Measurements from ENCODE around the gene RXRA. TPM values are rescaled to one million over a fixed set of nuclear protein-coding genes. Genes with fewer than 3 reads are reported as not detected.

Gene RXRA
- total RNA-seq, 1 experiment from 2014 or later, result 39.1 TPM

DNA sequence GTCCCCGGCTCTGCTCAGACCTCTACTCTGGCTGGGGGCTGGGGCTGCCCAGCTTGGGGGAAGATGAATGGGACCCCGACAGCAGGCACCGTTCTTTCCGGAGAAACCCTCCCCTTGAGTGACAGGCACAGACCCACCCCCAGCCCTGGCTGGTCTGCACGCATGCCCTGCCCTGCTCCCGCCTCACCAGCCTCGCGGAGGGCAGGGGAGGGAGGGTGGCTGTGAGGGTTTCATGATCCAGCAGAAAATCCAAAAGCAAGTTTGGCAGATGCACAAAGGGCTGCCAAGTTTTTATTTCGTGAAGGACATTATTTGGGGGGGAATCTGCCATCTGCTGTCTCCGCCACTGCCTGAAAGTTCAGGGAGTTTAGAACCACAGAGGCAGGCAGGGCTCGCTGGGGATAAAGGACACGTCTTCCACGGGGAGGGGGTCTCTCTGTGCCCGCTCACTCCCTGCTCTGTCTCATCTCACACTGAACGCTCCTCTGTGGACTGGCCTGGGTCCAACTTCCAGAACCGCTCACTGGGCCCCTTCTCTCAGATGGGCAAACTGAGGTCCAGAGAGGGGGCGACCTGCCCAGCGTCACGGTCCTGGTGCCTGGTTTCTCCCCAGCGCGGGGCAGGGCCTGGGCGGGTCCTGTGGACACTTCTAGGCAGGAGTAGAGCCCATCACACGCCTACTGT is 92.9 kb downstream of the RXRA start:
- no peak overlapping the region for H3K4me3 ChIP-seq
- peaks cover 3% of the 10 kb centered on the region for H3K36me3 ChIP-seq
- no peaks in the 10 kb centered on the region for H3K4me1 ChIP-seq
- no peak overlapping the region for H3K27ac ChIP-seq
- H3K9me3 ChIP-seq (replicated peaks), result no peaks in the 10 kb centered on the region
- no peak for DNase-seq
- no peaks in the 10 kb centered on the region for H3K27me3 ChIP-seq

DNA sequence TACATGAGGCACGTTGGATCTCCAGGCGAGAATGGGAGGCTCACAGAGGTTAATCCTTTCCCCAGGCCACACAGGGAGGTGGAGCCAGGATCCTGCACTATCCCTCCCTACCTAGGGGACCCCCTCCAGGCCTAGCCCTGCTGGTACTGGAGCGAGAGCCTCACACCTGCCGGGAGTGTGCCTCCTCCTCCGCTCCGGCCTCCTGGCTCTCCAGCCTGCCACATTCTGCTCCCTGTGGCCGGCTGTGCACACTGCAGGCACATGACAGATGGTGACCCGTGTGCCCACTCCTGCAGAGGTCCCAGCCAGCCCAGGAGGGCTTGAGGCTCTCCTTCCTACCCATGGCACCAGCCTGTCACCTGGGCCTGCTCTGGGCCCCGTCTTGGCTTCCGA is 93.4 kb downstream of the RXRA start:
- no peaks in the 10 kb centered on the region for H3K4me1 ChIP-seq
- DNase-seq, result no peak
- no peaks in the 10 kb centered on the region for H3K27me3 ChIP-seq
- H3K9me3 ChIP-seq (replicated peaks), result no peaks in the 10 kb centered on the region
- no peak overlapping the region for H3K27ac ChIP-seq
- peaks cover 3% of the 10 kb centered on the region for H3K36me3 ChIP-seq
- no peak overlapping the region for H3K4me3 ChIP-seq

DNA sequence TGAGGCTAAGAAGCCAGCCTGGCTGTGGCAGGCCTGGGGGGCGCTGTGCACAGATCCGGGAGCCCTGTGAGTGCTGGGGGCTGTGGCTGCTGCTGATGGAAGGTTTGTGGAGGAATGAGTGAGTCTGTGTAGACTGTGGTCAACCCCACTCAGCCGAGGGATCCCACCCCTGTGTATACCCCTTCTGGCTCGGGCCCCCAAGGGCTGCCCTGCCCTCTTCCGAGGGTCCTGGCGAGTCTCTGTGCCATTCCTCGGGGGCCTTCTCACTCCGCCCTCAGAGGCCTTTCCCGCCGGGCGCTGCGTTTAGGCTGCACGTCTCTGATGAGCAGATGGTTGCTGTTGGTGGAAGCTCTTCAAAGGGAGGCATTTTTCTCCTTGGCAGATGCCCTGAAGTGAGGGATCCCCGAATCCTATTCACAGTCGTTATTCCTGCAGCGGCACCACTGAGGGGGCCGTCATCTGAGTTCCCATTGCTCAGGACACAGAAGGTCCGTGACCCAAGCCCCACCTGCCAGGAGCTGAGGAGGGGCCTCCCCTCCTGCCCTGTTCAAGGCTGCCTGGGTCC is 94.1 kb downstream of the RXRA start:
- Histone ChIP-seq H3K4me3 (no peak overlapping the region), H3K36me3 (peaks cover 3% of the 10 kb centered on the region)

DNA sequence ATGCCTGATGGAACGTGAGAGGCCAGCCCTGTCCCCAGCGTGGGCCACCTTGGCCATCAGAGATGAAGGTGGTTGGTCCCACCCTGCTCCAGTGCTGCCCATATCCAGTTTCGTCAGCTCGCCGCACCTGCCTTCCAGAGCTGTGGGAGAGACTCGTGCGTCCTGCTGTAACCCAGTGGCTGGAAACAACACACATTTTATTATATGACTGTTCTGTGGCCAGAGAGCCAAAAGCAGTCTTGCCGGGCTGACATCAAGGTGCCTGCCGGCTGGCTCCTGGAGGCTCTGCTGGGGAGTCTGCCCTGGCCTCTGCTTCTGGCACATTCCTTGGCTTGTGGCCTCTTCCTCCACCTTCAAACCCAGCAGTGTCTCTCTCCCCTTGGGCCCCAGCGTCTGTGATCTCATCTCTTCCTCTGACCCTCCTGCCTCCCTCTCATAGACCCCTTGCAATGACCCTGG is 94.7 kb downstream of the RXRA start:
- Histone ChIP-seq H3K36me3 (peaks cover 3% of the 10 kb centered on the region), H3K4me3 (no peak overlapping the region), H3K4me1 (no peaks in the 10 kb centered on the region), H3K9me3 (replicated peaks) (no peaks in the 10 kb centered on the region), H3K27ac (no peak overlapping the region), H3K27me3 (no peaks in the 10 kb centered on the region)
- DNase-seq, result no peak

More for the DNA sequence above, 94.1 kb downstream of the RXRA start:
- H3K27ac ChIP-seq, result no peak overlapping the region
- H3K9me3 ChIP-seq (replicated peaks), result no peaks in the 10 kb centered on the region
- no peaks in the 10 kb centered on the region for H3K27me3 ChIP-seq
- no peak for DNase-seq
- no peaks in the 10 kb centered on the region for H3K4me1 ChIP-seq

DNA sequence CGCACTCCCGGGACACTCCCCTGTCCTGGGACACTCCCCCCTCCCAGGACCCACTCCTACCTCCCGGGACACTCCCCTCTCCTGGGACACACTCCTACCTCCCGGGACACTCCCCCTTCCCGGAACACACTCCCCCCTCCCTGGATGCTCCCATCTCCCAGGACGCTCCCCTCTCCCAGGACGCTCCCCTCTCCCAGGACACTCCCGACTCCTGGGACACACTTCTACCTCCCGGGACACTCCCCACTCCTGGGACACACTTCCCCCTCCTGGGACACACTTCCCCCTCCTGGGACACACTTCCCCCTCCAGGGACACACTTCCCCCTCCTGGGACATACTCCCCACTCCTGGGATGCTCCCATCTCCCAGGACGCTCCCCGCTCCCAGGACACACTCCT is 95.6 kb downstream of the RXRA start:
- peaks cover 3% of the 10 kb centered on the region for H3K36me3 ChIP-seq
- no peak for DNase-seq

DNA sequence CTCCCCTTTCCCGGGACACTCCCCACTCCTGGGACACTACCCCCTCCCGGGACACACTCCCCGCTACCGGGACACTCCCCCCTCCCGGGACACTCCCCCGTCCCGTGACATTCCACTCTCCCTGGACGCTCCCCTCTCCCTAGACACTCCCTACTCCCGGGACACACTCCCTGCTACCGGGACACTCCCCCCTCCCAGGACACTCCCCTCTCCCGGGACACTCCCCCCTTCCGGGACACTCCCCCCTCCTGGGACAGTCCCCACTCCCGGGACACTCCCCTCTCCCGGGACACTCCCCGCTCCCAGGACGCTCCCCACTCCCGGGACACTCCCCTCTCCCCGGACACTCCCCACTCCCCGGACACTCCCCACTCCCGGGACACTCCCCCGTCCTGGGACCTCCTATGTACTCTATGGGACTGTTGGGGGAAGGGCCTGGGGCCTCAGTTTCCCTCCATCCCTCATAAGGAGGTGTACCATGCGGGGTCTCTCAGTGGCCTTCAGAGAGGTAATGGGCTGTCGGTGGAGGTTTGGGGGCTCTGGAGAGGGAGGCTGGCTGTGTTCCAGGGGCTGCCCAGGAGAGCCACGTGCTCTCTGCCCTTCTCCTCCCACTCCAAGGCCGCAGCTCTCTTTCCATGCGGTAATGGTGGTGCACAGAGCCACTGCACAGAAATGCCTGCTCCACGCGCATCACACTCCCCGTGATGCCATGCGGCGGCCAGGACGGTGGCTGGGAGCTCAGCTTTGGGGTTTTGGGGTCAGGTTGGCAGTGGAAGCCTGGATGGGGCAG is 96.2 kb downstream of the RXRA start:
- no peaks in the 10 kb centered on the region for H3K27me3 ChIP-seq
- DNase-seq, result no peak
- H3K9me3 ChIP-seq (replicated peaks), result no peaks in the 10 kb centered on the region
- no peak overlapping the region for H3K27ac ChIP-seq
- no peak overlapping the region for H3K4me3 ChIP-seq
- H3K36me3 ChIP-seq, result no peaks in the 10 kb centered on the region; the same call in none of the 2 replicates
- no peaks in the 10 kb centered on the region for H3K4me1 ChIP-seq

More for the DNA sequence above, 95.6 kb downstream of the RXRA start:
- Histone ChIP-seq H3K27me3 (no peaks in the 10 kb centered on the region), H3K4me3 (no peak overlapping the region), H3K4me1 (no peaks in the 10 kb centered on the region), H3K27ac (no peak overlapping the region), H3K9me3 (replicated peaks) (no peaks in the 10 kb centered on the region)

DNA sequence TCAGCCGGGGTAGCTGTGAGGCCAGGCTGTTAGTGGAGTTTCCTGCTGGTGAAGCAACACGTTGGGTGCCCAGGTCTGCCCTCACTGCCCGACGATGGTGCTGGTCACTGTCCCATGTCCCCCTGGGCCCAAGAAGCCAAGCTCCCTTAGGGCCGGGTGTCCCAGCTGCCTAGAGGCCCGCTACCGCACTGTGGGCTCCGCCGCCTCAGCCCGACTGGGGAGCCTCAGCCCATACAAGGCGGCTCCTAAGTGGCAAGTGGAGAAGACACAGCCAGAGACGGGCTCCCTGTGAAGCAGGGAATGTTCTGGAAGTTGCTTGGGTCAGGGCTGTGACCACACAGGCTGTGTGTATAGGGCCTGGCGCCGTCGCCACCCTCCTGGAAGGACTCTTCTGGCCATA is 96.9 kb downstream of the RXRA start:
- no peak overlapping the region for H3K27ac ChIP-seq
- H3K4me3 ChIP-seq, result no peak overlapping the region
- H3K9me3 ChIP-seq (replicated peaks), result no peaks in the 10 kb centered on the region
- no peak for DNase-seq
- H3K27me3 ChIP-seq, result no peaks in the 10 kb centered on the region
- no peaks in the 10 kb centered on the region for H3K4me1 ChIP-seq
- no peaks in the 10 kb centered on the region; the same call in 1 of the 2 replicates for H3K36me3 ChIP-seq

DNA sequence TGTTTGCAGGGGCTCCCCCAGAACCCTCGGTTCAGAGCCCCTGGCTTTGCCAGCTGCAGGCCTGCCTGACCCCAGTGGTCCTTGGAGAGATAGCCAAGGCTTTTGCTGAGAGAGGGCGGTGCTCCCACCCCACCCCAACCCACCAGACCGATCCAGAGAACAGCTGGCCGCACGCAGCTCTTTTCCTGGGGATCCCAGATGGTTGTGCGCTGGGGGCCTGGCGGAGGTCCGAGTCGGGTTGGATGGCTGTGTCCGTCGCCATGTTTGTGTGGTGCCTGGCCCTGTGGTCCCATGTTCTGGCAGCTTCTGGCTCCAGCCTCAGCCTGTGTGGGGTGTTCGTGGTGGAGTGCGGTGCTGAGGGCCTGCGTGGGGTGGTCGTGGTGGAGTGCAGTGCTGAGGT is 97.5 kb downstream of the RXRA start:
- Histone ChIP-seq H3K36me3 (no peaks in the 10 kb centered on the region; the same call in 1 of the 2 replicates), H3K9me3 (replicated peaks) (no peaks in the 10 kb centered on the region), H3K4me1 (no peaks in the 10 kb centered on the region), H3K27me3 (no peaks in the 10 kb centered on the region), H3K27ac (no peak overlapping the region), H3K4me3 (no peak overlapping the region)
- no peak for DNase-seq

DNA sequence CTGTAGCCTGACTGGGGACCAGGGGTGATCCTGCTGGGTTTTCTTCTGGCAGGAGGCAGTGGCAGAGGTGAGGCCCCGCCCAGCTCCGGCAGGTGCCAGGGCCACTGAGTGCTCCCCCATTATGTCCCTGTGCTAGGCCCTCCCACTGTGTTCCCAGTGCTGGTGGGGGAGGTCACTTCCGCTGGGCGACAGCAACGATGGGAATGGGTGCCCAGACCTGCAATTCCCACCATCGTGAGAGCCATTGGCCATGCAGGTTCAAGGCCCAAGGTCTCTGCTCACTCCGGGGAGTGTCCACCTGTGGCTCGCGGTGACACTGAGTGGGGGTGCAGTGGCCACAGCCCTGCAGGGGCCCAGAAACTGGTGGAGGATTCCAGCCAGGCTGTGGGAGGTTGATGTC is 98.6 kb downstream of the RXRA start:
- Histone ChIP-seq H3K4me1 (no peaks in the 10 kb centered on the region), H3K9me3 (replicated peaks) (no peaks in the 10 kb centered on the region), H3K4me3 (no peak overlapping the region), H3K27me3 (no peaks in the 10 kb centered on the region), H3K27ac (no peak overlapping the region), H3K36me3 (no peaks in the 10 kb centered on the region; the same call in 1 of the 2 replicates)
- no peak for DNase-seq

DNA sequence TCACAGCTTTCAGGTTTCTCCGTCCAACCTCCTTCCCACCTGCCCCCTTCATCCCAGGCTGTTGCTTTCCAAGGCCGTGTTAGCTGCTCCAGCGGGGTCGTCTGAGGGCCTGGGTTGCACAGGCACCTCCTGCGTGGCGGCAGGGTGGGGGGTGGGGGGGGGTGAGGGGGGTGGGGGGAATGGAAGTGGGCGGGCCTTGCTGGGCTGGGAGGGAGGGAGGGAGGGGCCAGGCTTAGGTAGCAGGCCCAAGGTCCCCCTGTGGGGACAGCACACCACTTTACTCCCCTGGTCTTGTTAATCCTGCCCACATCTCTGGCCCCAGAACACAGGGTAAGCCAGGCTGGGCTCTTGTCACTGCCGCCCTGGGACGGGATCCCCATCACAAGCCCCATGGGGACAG is 99.1 kb downstream of the RXRA start:
- Histone ChIP-seq H3K27me3 (no peaks in the 10 kb centered on the region), H3K27ac (no peak overlapping the region), H3K9me3 (replicated peaks) (no peaks in the 10 kb centered on the region), H3K36me3 (no peaks in the 10 kb centered on the region; the same call in 1 of the 2 replicates), H3K4me1 (no peaks in the 10 kb centered on the region), H3K4me3 (no peak overlapping the region)
- no peak for DNase-seq

DNA sequence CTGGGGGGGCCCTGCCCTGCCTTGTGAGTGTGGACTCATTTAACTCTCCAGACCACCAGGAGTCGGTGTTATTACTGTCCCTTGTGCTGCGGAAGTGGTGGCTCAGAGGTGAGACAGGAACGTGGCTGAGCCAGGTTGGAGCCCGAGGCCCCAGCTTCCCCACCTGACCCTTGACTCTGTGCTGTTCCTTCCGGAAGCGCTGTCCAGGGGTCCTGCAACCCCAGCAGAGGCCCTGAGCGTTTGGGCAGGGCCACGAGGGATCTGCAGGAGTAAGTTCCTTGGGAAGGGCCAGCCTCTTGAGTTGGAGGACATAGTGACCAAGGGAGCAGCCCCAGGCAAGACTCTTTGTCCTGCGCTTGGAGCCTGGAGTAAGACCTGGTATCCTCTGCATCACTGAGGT is 99.6 kb downstream of the RXRA start:
- Histone ChIP-seq H3K27me3 (no peaks in the 10 kb centered on the region), H3K27ac (no peak overlapping the region), H3K9me3 (replicated peaks) (no peaks in the 10 kb centered on the region), H3K4me3 (no peak overlapping the region), H3K36me3 (no peaks in the 10 kb centered on the region; the same call in 1 of the 2 replicates), H3K4me1 (no peaks in the 10 kb centered on the region)
- DNase-seq, result no peak

DNA sequence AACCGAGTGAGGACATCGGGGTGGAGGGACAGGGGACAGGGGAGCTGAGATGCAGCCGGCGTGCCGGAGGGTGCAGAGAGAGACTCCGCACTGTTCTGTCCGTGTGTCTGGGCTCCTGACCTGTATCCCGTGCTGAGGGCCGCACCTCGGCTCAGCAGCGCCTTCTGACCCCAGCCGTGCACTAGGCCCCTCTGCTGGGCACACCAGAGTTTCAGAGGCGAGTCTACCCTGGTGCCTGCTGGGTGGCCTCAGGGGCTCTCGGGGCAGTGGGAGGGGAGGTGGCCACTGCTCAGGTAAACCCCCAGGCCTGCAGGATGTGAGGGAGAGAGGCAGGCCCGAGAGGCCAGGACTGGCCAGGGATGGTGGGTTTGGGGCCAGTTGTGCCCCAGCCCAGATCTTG is 100.2 kb downstream of the RXRA start:
- Histone ChIP-seq H3K27me3 (no peaks in the 10 kb centered on the region), H3K4me1 (no peaks in the 10 kb centered on the region), H3K9me3 (replicated peaks) (no peaks in the 10 kb centered on the region), H3K27ac (no peak overlapping the region), H3K4me3 (no peak overlapping the region), H3K36me3 (no peaks in the 10 kb centered on the region; the same call in 1 of the 2 replicates)
- no peak for DNase-seq

DNA sequence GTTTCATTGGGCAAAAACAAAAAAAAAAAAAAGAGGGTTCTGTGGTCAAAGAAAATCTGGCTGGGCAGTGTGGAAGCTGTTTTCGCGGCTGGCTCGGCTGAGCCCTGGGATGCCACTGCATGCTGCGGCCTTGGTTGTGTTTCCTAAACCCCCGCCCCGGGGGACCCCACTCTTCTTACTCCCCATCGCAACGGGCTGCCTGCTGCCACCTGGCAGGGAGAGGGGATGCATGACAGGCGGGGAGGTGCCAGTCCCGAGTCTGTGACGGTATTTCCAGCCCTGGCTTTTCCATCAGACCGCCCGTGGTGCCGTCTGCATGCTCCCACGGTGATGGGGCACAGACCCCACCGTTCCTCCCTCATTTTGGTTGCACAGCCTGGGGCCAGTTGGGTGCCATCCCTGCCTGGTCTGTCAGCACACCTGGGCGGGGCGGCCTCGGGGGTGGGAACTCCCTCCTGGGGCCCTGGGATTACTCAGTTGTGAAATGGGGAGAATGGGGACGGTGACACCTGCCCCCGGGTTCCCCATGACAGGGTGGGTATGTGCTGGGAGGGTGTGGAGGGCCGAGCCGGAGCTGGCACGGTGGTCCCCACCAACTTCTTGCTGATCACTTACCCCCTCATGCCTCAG is 101.0 kb downstream of the RXRA start:
- DNase-seq, result no peak
- no peaks in the 10 kb centered on the region for H3K9me3 ChIP-seq (replicated peaks)
- no peaks in the 10 kb centered on the region; the same call in 1 of the 2 replicates for H3K36me3 ChIP-seq
- no peaks in the 10 kb centered on the region for H3K27me3 ChIP-seq
- no peaks in the 10 kb centered on the region for H3K4me1 ChIP-seq
- H3K4me3 ChIP-seq, result no peak overlapping the region
- H3K27ac ChIP-seq, result no peak overlapping the region

DNA sequence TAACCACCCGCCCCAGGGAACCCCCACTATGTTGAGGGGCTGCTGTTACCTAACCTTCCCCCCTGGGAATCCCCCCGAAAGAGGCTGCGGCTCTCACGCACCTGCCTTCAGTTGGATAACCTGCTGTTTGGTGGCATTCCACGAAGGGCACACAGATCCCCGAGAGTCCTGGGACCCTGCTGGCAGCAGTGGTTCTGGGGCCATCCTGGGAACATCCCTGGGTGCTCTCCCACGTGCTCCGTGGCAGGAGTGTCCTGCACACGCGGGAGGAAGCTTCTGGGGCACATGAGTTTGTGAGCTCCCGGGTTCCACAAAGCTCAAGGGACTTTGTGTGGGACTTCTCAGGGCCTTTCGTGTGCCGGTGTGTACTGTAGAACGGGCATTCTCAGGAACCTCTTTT is 102.3 kb downstream of the RXRA start:
- H3K4me1 ChIP-seq, result no peaks in the 10 kb centered on the region

DNA sequence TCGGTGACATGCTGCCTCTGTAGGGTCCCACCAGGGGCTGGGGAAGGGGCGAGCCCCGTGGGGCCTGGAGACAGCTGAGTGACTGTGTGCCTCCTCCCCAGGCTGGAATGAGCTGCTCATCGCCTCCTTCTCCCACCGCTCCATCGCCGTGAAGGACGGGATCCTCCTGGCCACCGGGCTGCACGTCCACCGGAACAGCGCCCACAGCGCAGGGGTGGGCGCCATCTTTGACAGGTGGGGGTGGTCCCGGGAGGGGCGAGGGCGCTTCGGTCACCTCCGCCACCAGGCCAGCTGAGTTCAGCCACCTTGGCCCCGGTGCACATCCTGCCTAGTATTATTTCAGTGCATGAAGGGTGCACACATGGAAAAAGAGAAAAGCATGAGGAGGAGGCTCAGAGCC is 102.8 kb downstream of the RXRA start:
- Histone ChIP-seq H3K4me1 (no peaks in the 10 kb centered on the region), H3K27me3 (no peaks in the 10 kb centered on the region), H3K27ac (no peak overlapping the region), H3K36me3 (no peaks in the 10 kb centered on the region; the same call in 1 of the 2 replicates), H3K9me3 (replicated peaks) (no peaks in the 10 kb centered on the region), H3K4me3 (no peak overlapping the region)
- DNase-seq, result no peak

More for the DNA sequence above, 102.3 kb downstream of the RXRA start:
- no peaks in the 10 kb centered on the region; the same call in 1 of the 2 replicates for H3K36me3 ChIP-seq
- no peak overlapping the region for H3K4me3 ChIP-seq
- DNase-seq, result no peak
- H3K9me3 ChIP-seq (replicated peaks), result no peaks in the 10 kb centered on the region
- H3K27me3 ChIP-seq, result no peaks in the 10 kb centered on the region
- H3K27ac ChIP-seq, result no peak overlapping the region
